GM19467 (cell line): ENCODE measurements around the gene LYL1.
A peak's percentile ranks its signal among the peaks of the same experiment; 100 is the strongest.

Experiments used
- ATAC-seq: cut with Tn5 transposase; IDR thresholded peaks from one replicate; pipeline ENCODE4 v1.9.1; 2021; ENCODE audit warnings: mild to moderate bottlenecking, moderate library complexity; ENCODE audit not compliant: unreplicated experiment

The LYL1 gene

DNA sequence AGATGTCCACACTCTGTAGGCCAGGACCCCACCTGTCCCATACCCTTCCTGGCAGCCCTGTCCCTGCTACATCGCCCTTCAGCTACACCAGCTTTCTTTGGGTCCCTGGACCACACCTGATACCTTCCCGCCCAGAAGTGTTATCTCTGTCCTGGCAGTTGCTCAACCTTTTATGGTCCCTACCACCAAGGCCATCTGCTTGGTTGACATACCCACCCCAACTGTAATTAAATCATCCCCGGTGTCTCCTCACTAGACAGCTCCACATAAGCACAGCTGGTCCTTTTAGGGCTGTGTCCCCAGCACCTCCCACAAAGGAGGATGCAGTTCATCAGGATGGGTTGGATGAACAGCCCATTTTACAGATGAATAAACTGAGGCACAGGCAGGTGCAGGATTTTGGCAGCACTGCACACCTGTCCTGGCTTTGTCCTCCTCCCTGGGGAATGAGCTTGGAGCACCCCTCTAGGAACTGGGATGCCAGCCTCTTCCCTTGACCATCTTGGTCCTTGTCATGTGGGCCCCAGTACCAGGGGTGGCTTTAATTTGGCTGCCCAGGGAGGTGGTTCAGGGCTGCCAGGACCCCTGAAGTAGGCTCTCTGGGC is 28.3 kb upstream of the LYL1 start:
- no peak for ATAC-seq

- ATAC-seq = no peak
Measured at GRCh38 chr19:13129384-13129783, 26.7 kb upstream of the LYL1 start.

DNA sequence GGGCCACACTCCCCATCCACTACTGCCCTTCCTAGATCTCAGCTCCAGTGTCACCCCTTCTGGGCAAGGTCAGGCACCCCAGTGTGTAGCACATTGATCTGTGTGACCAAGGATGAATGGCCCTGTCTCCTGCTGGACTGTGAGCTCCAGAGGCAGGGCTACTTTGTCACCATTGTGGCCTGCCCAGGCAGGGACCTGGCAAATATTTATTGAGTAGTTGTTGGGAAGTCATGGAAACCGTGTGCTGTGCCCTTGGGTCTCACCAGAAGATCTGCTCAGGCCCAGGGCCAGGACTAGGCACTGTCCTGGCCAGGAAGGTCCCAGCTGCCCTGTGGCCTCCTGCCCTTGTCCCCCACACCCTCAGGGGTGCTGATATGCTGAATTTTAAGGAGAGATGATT is 25.9 kb upstream of the LYL1 start:
- no peak for ATAC-seq

GRCh38 chr19:13127811-13128575 is 25.3 kb upstream of the LYL1 start:
- no peak for ATAC-seq

- no peak for ATAC-seq
Measured at GRCh38 chr19:13127051-13127450, 24.4 kb upstream of the LYL1 start.

GRCh38 chr19:13122980-13123957 is 20.6 kb upstream of the LYL1 start:
- ATAC-seq = no peak

DNA sequence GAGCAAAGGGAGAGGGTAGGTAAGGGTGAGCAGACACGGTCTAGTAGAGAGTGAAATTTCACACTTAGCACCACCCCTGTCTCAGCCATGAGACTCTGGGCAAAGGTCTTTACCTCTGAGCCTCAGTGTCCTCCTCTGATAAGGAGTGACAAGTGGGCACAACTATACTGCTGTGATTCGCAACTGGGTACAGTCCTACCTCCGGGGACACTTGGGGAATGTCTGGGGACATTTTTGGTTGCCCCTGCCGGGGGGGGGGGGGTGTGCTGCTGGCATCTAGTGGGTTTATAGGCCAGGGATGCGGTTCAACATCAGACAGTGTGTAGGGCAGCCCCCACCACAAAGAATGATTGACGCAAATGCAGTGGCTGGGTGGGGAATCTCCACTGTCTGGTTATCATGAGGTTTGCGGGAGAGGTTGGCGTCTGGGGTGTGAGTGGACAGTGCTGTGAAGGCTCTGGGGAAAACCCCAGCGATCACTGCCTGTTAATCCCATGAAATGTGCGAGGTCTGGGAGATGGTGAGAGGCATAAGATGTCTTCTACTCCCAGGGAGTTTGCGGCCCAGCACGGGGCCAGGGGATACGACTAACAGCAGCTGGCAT is 19.7 kb upstream of the LYL1 start:
- ATAC-seq = no peak

GRCh38 chr19:13121551-13122274 is 19.1 kb upstream of the LYL1 start:
- ATAC-seq = no peak

- no peak for ATAC-seq
Measured at GRCh38 chr19:13120817-13121216, 18.2 kb upstream of the LYL1 start.

DNA sequence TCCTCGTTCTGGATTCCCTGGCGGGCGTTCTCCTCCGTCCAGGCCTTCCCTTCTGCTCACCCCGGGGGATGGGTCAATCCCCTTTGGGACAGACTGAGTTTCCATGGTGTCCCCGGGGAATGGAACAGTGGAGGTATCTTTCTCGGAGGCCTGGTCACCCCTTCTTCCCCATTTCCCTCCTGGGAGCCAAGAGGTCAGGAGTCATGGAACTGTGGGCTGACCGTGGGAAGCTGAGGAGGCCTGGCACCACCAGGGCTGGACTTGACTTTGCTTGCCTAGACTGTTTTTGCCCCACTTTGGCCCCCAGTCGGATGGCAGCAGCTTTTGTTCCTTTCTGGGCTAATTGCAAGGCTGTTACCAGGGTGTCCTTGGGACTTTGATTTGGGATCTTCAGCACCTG is 17.4 kb upstream of the LYL1 start:
- no peak for ATAC-seq

DNA sequence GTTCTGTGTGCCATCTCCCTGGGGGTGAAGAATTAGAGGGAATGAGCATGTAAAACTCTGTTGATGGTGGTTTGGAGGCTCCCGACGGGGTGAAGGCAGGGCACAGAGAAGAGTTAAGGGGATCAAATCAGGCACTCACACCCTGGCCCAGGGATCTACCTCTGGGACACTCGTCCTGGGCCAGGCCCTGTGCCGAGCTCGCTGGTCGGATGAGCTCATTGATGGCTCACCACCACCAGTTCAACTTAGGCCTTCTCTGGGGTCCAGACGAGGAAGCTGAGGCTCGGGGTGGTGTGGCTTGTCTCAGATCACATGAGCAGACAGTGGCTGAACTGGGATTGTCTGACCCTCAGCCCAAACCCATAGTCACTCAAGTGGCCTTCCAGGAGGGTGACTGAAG is 17.0 kb upstream of the LYL1 start:
- ATAC-seq = no peak

DNA sequence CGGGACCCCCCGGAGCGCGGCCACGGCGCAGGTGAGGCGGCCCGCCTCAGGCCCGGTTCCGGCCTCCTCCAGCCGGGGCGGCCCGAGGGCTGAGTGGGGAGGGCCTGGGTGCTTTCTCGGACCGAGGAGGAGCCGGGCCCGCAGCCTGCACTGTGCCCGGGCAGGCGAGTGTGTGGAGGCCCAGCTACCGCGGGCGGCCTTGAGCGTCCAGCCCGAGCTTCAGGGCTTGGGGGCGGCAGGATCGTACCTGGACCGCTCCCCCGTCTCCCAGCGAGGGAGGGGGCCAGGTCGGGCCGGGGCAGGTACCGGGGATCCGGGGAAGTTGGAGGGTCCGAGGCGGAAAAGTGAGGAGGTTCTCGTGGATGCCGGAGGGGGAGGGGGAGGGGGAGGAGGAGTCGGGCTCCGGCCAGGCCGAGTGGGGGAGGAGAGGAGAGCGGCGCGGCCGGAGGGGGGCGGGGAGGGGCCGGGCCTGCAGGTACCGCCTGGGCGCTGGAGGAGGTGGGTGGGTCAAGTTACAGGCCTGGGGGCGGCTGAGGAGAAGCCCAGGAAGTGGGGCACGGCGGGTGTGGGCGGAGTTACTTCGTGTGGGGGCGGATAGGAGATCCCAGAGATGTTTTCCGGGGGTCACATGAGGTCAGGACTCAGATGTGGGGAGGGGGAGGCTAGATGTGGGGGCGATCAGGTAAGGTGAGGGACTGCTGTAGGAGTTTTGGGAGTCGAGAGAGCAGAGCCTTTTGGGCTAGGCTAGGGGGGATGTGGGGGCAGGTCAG is 16.0 kb upstream of the LYL1 start:
- no peak for ATAC-seq

DNA sequence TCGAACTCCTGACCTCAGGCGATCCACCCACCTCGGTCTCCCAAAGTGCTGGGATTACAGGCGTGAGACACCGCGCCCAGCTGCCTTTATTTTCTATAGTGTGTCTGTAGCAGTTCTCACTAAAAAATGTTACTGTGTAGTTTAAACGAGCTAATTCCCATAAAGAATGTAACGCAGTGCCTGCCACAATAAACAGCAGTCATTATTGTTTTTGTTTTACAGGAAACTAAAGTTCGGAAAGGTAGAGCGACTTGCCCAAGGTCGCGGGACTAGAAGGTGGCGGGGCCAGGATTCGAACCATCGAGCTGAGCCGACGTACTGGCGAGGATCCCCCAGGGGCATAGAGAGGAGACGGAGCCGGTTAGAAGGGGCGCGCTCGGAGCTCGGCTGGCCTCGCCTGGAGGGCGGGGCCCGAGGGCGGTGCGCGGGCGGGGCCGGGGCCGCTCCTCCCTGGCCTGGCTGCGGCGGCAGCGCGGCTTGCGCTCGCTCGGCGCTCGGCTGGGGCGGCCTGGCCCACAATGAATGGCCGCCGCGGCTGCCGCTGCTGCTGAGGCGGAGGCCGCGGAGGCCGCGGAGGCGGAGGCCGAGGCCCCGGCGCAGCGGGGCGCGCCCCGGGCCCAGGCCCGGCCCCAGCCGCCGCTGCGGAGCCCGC is 15.2 kb upstream of the LYL1 start, which contains the start of gene NACC1:
NACC1 (plus strand) TSS at position 493 of the 652 bp plus-strand sequence. CDS start 16,944 bp downstream, outside the sequence.
- ATAC-seq = peak; percentile 49

- ATAC-seq = no peak
Measured at GRCh38 chr19:13117176-13117771, 14.6 kb upstream of the LYL1 start.

DNA sequence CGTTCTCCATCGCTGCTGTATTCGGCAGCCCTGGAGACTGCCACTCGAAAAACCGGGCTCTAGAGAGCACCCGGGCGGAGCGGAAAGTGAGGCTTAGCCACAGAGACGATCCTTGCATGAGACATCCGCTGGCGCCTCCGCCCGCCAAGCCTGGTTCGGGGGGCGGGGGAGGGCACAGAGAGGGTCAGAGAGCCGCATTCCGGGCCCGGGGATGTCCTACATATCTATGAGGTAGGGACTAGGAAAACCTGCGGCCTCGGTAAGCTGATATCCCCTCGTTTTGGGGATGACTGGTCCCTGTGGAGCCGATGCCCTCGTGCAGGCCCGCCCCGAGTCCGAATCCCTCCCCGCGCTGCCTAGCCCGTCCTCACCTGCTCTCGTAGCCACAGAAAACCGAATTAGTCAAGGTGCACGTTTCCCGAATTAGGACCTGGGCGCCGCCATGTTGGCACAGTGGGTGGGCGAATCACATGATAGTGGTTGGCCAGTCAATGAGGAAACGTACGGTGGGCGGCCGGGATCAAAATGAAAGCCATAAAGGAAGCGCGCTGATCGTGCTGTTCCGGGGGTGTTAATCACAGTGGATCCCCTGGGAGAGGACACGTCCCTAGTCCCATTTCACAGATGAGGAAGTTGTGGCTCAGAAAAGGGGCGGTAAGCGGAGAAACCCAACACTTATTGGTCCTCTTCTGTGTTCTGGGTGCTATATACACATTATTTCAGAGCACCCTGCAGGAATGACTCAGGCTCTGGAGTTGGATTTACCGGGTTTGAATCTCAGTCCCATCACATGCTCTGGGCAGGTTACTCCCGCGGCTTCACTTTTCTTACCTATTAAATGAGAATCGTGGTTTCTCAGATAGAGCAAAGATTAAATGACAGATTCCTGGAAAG is 13.9 kb upstream of the LYL1 start, which contains the start of gene TRMT1:
TRMT1 (minus strand) TSS at position 459 of the 894 bp plus-strand sequence; CDS start at position 118, 341 bp downstream.
- ATAC-seq = no peak

DNA sequence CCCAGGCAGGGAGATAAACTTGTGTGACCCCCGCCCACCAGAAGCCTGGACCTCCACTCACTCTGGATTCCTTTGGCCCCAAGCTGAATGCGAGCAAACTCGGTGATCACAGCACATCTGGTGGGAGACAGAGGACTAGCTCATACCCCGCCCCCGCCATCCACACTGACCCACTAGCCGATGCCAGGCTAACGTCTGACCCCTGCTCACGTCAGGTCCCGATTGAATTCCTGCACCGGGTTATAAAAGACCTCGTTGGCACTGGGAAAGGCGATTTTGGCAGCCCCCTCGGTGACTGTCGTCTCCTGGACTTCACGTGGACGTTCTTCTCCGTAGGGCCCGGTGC is 13.3 kb upstream of the LYL1 start:
- no peak for ATAC-seq

GRCh38 chr19:13112555-13112954 is 9.9 kb upstream of the LYL1 start:
- ATAC-seq = no peak
